Measurements from ENCODE around the gene IL6R.

IL6R gene

DNA sequence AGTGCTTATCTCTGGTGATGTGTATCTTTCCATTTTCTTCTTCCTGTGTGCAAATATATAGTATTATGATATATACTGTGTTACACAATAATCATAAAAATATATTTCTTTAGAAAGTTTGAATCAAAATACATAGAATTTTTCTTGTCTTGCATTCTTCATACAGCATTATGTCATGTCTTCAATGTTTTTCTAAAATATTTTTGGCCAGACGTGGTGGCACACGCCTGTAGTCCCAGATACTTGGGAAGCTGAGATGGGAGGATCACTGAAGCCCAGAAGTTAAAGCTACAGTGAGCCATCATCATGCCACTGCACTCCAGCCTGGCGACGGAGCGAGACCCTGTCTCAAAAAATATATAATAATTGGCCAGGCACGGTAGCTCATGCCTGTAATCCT, 41.6 kb downstream of the IL6R start:
- in situ Hi-C loops (cut with MboI; ENCODE audit: low sequenced_read_pairs), result no loop called here

- in situ Hi-C loops (cut with MboI; ENCODE audit: low sequenced_read_pairs), result no loop called here
Observed at GRCh38 chr1:154448331-154448811, 43.2 kb downstream of the IL6R start.

DNA sequence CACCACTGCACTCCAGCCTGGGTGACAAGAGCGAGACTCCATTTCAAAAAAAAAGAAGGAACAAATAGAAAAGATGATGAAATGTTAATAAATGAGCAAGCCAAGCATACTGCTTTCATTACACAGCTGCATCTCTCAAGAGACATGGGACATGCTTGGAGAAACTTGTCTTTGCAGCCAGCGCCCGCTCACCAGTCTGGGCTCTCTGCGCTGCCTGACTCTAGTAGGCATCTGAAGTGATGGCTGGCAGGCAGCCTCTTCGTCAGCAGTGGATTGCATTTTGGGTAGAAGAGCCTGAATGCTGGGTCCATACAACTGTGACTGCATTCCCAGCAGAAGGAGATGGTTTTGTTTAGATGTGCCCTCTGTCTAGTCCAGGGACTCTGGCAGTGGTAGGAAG, 48.0 kb downstream of the IL6R start:
- in situ Hi-C loops (cut with MboI; ENCODE audit: low sequenced_read_pairs), result no loop called here

DNA sequence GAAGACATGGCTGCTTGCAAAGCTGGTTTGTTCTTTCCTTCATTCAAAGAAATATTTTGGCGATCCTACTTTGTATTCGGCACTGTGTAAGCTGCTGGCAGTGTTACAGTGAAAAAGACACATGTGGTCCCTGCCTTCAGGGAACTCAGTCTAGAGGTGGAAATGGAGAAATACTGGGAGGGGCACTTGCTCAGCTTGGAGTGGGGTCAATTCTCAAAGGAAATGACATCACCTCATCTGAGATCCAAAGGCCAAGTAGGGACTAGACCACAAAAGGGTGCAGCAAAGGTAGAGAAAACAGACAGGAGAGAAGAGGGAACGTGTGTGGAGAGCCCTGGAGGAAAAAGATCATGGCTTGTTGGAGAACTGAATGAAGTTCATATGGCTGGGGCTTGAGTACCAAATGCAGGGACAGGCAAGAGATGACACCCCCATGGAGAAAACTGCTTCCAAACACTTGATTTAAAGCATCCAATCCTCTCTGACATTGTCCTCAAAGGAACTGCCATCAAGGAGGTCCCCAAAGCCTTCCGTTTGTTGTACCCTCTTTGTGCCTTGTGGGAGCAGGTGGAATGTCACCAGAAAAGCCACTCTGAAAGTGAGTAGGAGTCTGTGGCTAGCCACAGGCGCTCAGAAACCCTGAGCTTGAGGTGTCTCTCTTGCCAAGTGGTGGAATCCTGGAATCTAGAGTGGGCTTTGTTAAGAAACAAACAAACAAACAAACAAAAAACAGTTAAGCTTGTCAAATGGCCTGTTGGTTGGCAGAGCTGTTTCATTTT, 48.6 kb downstream of the IL6R start:
- in situ Hi-C loops (cut with MboI; ENCODE audit: low sequenced_read_pairs), result no loop called here

DNA sequence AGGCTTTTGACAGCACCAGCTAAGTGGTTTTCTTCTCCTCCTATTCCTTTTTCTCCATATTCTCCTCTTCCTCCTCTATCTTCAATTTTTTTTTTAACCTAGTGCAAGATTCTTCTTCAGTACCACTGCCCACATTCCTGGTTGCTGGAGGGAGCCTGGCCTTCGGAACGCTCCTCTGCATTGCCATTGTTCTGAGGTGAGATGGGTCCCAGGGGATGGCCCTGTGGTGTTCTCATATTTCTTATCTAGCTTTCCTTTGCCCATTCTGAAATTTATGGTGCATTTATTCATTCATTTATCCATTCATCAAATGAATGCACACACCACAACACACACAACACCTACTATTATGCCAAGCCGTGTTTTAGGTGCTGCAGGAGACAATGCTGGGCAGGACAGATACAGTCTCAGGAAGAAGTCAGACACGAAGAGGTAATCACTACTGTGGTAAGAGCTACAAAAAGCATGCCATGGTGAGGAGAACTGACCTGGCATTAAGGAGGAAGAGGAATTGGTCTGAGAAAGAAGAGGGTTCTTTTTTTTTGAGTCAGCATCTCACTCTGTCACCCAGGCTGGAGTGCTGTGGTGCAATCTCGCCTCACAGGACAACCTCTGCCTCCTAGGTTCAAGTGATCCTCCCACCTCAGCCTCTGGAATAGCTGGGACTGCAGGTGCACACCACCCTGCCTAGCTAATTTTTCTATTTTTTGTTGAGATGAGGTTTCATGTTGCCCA, 49.4 kb downstream of the IL6R start:
- in situ Hi-C loops (cut with MboI; ENCODE audit: low sequenced_read_pairs), result no loop called here

DNA sequence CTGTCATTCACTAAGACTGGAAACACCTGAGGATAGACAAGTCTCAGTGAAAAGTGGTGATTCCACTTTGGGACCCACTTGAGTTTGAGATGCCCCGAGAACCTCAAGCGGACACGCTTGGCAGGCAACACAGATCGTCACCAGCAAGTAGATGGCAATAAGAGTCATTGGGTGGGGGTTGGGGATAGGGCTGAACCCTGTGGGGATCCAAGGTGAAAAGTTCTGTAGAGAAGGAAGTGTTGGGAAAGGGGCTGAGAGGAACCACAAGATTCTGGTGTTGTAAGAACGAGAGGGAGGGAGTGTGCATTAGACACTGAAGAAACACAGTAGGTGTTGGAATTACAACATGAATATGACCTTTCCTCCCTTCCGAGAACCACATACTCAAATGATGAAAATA, 51.5 kb downstream of the IL6R start:
- in situ Hi-C loops (cut with MboI; ENCODE audit: low sequenced_read_pairs), result no loop called here

GRCh38 chr1:154459080-154459479, 53.9 kb downstream of the IL6R start:
- in situ Hi-C loops (cut with MboI; ENCODE audit: low sequenced_read_pairs), result no loop called here

GRCh38 chr1:154460695-154461260, 55.6 kb downstream of the IL6R start:
- in situ Hi-C loops (cut with MboI; ENCODE audit: low sequenced_read_pairs), result no loop called here

- in situ Hi-C loops (cut with MboI; ENCODE audit: low sequenced_read_pairs), result no loop called here
Observed at GRCh38 chr1:154463512-154463990, 58.4 kb downstream of the IL6R start.

GRCh38 chr1:154465621-154466195, 60.6 kb downstream of the IL6R start:
- in situ Hi-C loops (cut with MboI; ENCODE audit: low sequenced_read_pairs), result no loop called here

DNA sequence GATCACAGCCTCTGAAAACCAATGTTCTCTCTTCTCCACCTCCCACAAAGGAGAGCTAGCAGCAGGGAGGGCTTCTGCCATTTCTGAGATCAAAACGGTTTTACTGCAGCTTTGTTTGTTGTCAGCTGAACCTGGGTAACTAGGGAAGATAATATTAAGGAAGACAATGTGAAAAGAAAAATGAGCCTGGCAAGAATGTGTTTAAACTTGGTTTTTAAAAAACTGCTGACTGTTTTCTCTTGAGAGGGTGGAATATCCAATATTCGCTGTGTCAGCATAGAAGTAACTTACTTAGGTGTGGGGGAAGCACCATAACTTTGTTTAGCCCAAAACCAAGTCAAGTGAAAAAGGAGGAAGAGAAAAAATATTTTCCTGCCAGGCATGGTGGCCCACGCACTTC, 61.1 kb downstream of the IL6R start:
- in situ Hi-C loops (cut with MboI; ENCODE audit: low sequenced_read_pairs), result no loop called here

DNA sequence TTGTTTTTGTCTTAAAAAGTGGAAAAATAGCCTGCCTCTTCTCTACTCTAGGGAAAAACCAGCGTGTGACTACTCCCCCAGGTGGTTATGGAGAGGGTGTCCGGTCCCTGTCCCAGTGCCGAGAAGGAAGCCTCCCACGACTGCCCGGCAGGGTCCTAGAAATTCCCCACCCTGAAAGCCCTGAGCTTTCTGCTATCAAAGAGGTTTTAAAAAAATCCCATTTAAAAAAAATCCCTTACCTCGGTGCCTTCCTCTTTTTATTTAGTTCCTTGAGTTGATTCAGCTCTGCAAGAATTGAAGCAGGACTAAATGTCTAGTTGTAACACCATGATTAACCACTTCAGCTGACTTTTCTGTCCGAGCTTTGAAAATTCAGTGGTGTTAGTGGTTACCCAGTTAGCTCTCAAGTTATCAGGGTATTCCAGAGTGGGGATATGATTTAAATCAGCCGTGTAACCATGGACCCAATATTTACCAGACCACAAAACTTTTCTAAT, 61.8 kb downstream of the IL6R start:
- in situ Hi-C loops (cut with MboI; ENCODE audit: low sequenced_read_pairs), result no loop called here

GRCh38 chr1:154467434-154468102, 62.4 kb downstream of the IL6R start:
- in situ Hi-C loops (cut with MboI; ENCODE audit: low sequenced_read_pairs), result no loop called here

DNA sequence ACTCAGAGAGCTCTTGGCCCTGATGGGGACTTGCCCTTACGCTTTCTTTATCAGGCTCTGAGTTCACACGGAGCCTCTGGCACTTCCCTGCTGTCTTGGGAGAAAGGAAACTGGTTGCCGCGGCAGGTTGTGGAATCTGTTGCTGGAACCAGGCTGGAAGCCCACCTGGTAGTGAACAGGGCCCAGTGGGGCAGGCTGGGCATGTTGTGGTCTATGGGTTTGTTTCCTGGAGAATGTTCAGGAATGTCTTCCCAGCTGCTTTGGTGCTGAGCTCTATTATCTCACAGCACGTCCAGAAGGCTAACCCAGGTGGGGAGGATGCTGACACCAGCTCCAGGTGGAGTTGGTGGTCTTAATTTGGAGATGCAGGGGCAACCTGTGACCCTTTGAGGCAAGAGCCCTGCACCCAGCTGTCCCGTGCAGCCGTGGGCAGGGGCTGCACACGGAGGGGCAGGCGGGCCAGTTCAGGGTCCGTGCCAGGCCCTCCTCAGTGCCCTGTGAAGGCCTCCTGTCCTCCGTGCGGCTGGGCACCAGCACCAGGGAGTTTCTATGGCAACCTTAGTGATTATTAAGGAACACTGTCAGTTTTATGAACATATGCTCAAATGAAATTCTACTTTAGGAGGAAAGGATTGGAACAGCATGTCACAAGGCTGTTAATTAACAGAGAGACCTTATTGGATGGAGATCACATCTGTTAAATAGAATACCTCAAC, 63.5 kb downstream of the IL6R start:
- in situ Hi-C loops (cut with MboI; ENCODE audit: low sequenced_read_pairs), result no loop called here

- in situ Hi-C loops (cut with MboI; ENCODE audit: low sequenced_read_pairs), result no loop called here
Observed at GRCh38 chr1:154469844-154470560, 64.9 kb downstream of the IL6R start.

- in situ Hi-C loops (cut with MboI; ENCODE audit: low sequenced_read_pairs), result no loop called here
Observed at GRCh38 chr1:154471304-154471703, 66.2 kb downstream of the IL6R start.

- in situ Hi-C loops (cut with MboI; ENCODE audit: low sequenced_read_pairs), result no loop called here
Observed at GRCh38 chr1:154474802-154475201, 69.7 kb downstream of the IL6R start.

- in situ Hi-C loops (cut with MboI; ENCODE audit: low sequenced_read_pairs), result no loop called here
Observed at GRCh38 chr1:154476791-154477190, 71.6 kb downstream of the IL6R start.

DNA sequence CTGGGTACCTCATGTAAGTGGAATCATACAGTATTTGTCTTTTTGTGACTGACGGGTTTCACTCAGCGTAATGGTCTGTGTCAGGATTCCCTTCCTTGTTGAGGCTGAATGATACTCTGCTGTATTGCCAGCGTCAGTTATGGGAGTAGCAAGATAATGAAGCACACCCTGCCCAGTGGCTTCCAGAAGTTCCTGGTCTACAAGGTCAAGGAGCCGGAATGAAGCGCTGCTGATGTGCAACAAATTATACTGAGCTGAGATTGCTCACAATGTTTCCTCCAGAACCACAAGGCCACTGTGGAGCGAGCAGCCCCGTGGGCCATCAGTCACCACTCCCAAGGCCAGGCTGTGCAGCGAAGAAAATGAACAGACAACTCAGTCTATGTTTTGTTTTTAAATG, 72.9 kb downstream of the IL6R start:
- in situ Hi-C loops (cut with MboI; ENCODE audit: low sequenced_read_pairs), result no loop called here
